CD4-positive, alpha-beta T cell (primary cell): ENCODE measurements around the gene EPHB1. TPM values are rescaled to one million over a fixed set of nuclear protein-coding genes. Genes with fewer than 3 reads are reported as not detected.

Experiments used
- ATAC-seq: fragments of 200-7000 bp; cut with Tn5 transposase; one replicate; pipeline ENCODE4 v1.10.0; 2022; ENCODE audit warnings: mild to moderate bottlenecking; ENCODE audit not compliant: poor library complexity
- CTCF ChIA-PET: fragments of 350-600 bp; sonication (Branson Sonifier 250); formaldehyde crosslinking; loops from one replicate; lab custom pipeline; 2021; ENCODE audit warnings: antibody characterized with exemption, inconsistent platforms; lab: Charles Lee
- POLR2A ChIA-PET: fragments of 350-600 bp; sonication (Branson Sonifier 250); formaldehyde crosslinking; loops from one replicate; lab custom pipeline; 2021; ENCODE audit warnings: antibody characterized with exemption, inconsistent platforms; lab: Charles Lee
- DNase-seq, 14 experiments: peaks; one replicate each; pipeline ENCODE4 v3.0.0-alpha.2; 2013 to 2020; ENCODE audit warnings: mixed read lengths in 2 of 14
- H3K27ac ChIP-seq, 2 donors: one replicate each; pipeline versions ENCODE4 v1.5.1 to v1.7.0; 2013; ENCODE audit warnings: low read length in 2 of 2, low read depth in 1 of 2, mild to moderate bottlenecking in 1 of 2
- H3K27me3 ChIP-seq, 2 experiments: 1 replicate in 1 of 2; 2 replicates in 1 of 2; pipeline versions ENCODE4 v1.6.1 to v1.7.0; 2013; ENCODE audit warnings: low read length in 2 of 2, control low read depth in 1 of 2, mild to moderate bottlenecking in 1 of 2, moderate library complexity in 1 of 2; ENCODE audit not compliant: insufficient read depth in 2 of 2, control insufficient read depth in 1 of 2
- H3K36me3 ChIP-seq: one replicate; pipeline ENCODE4 v1.6.1; 2013; ENCODE audit warnings: low read length, control low read depth; ENCODE audit not compliant: insufficient read depth
- H3K4me1 ChIP-seq: one replicate; pipeline ENCODE4 v1.6.1; 2013; ENCODE audit warnings: low read length, control low read depth; ENCODE audit not compliant: insufficient read depth
- H3K4me3 ChIP-seq: one replicate; pipeline ENCODE4 v1.5.1; 2013; ENCODE audit warnings: mild to moderate bottlenecking, low read length, moderate library complexity
- H3K9me3 ChIP-seq, 2 experiments: 1 replicate in 1 of 2; 2 replicates in 1 of 2; pipeline versions ENCODE4 v1.6.1 to v1.7.0; 2013; ENCODE audit warnings: low read length in 2 of 2, mild to moderate bottlenecking in 2 of 2, control low read depth in 1 of 2, moderate library complexity in 1 of 2; ENCODE audit not compliant: control insufficient read depth in 1 of 2, insufficient read depth in 1 of 2
- H3K27ac Mint-ChIP-seq: one replicate; pipeline ENCODE4 v1.8.0; 2020; ENCODE audit warnings: mixed read lengths
- H3K27me3 Mint-ChIP-seq: one replicate; pipeline ENCODE4 v1.8.0; 2021; ENCODE audit warnings: mixed read lengths
- H3K36me3 Mint-ChIP-seq: one replicate; pipeline ENCODE4 v1.8.0; 2021; ENCODE audit warnings: low read depth, mixed read lengths
- H3K4me1 Mint-ChIP-seq: one replicate; pipeline ENCODE4 v1.8.0; 2021; ENCODE audit warnings: low read depth, mixed read lengths
- H3K4me3 Mint-ChIP-seq: one replicate; pipeline ENCODE4 v1.8.0; 2020; ENCODE audit warnings: mild to moderate bottlenecking, mixed read lengths
- H3K9me3 Mint-ChIP-seq: one replicate; pipeline ENCODE4 v1.8.0; 2020; ENCODE audit warnings: mixed read lengths
- CTCF ChIP-seq: fragments of 200-600 bp; IDR thresholded peaks from one replicate; pipeline ENCODE4 v1.8.0; 2022; ENCODE audit warnings: antibody characterized with exemption, mild to moderate bottlenecking
- intact Hi-C, 2 experiments: fragments of 100-400 bp; cut with DNase I in 1 of 2; cut with micrococcal nuclease in 1 of 2; formaldehyde crosslinking; loops; one replicate each; pipeline versions ENCODE4 v1.15.1 to v1.9.0; 2023 to 2025; cut with DNase I, micrococcal nuclease
- total RNA-seq, 174 experiments: library from RNA in 2 of 174; stranded (reverse) in 2 of 174; gene quantifications; one replicate each; pipeline ENCODE4 v1.2.3 and lab custom pipeline; 2021 to 2026

Gene EPHB1
- total RNA-seq, 2 experiments from 2014 or later, result 0.08 to 0.49 TPM

- intact Hi-C loops, result no loop called here
- H3K27me3 Mint-ChIP-seq, result no peaks in the 10 kb centered on the region
- no peaks in the 10 kb centered on the region for H3K36me3 ChIP-seq
- no peak for TF ChIP-seq CTCF
- H3K9me3 ChIP-seq, result peaks cover 0 to 3% of the 10 kb centered on the region in 2 experiments
- H3K36me3 Mint-ChIP-seq, result no peaks in the 10 kb centered on the region
- ChIA-PET CTCF (no interaction called here), POLR2A (no interaction called here)
- no peak overlapping the region for H3K27ac ChIP-seq
- no peak overlapping the region for H3K4me3 ChIP-seq
- H3K4me1 ChIP-seq, result no peaks in the 10 kb centered on the region
- H3K27me3 ChIP-seq, result no peaks in the 10 kb centered on the region
- H3K4me1 Mint-ChIP-seq, result no peaks in the 10 kb centered on the region
- DNase-seq (no peak), ATAC-seq (no peak)
- no peaks in the 10 kb centered on the region for H3K9me3 Mint-ChIP-seq
- no peak overlapping the region for H3K27ac Mint-ChIP-seq
- no peak overlapping the region for H3K4me3 Mint-ChIP-seq
Observed at GRCh38 chr3:134857776-134858362, 62.8 kb downstream of the EPHB1 start.

- intact Hi-C loops, result no loop called here
Observed at GRCh38 chr3:134858441-134859035, 63.5 kb downstream of the EPHB1 start.

GRCh38 chr3:134859341-134859740, 64.3 kb downstream of the EPHB1 start:
- CTCF ChIA-PET, result no interaction called here
- H3K27ac Mint-ChIP-seq, result no peak overlapping the region
- Histone ChIP-seq H3K4me1 (no peaks in the 10 kb centered on the region), H3K9me3 (peaks cover 0 to 3% of the 10 kb centered on the region in 2 experiments), H3K27me3 (no peaks in the 10 kb centered on the region), H3K36me3 (no peaks in the 10 kb centered on the region), H3K4me3 (no peak overlapping the region), H3K27ac (no peak overlapping the region)
- no peaks in the 10 kb centered on the region for H3K36me3 Mint-ChIP-seq
- DNase-seq (no peak), ATAC-seq (no peak)
- intact Hi-C loops, result no loop called here
- no peak for TF ChIP-seq CTCF
- H3K4me1 Mint-ChIP-seq, result no peaks in the 10 kb centered on the region
- POLR2A ChIA-PET, result no interaction called here
- no peaks in the 10 kb centered on the region for H3K27me3 Mint-ChIP-seq
- H3K9me3 Mint-ChIP-seq, result no peaks in the 10 kb centered on the region
- H3K4me3 Mint-ChIP-seq, result no peak overlapping the region

More at GRCh38 chr3:134858441-134859035, 63.5 kb downstream of the EPHB1 start:
- Histone ChIP-seq H3K36me3 (no peaks in the 10 kb centered on the region), H3K4me1 (no peaks in the 10 kb centered on the region), H3K27me3 (no peaks in the 10 kb centered on the region), H3K27ac (no peak overlapping the region), H3K9me3 (peaks cover 0 to 3% of the 10 kb centered on the region in 2 experiments), H3K4me3 (no peak overlapping the region)
- Mint-ChIP-seq H3K36me3 (no peaks in the 10 kb centered on the region), H3K27me3 (no peaks in the 10 kb centered on the region), H3K9me3 (no peaks in the 10 kb centered on the region), H3K4me3 (no peak overlapping the region), H3K27ac (no peak overlapping the region), H3K4me1 (no peaks in the 10 kb centered on the region)
- CTCF ChIA-PET, result no interaction called here
- DNase-seq (no peak), ATAC-seq (no peak)
- no peak for TF ChIP-seq CTCF
- POLR2A ChIA-PET, result no interaction called here
